ENCODE measurements around the gene SLCO2B1.

The SLCO2B1 gene

DNA sequence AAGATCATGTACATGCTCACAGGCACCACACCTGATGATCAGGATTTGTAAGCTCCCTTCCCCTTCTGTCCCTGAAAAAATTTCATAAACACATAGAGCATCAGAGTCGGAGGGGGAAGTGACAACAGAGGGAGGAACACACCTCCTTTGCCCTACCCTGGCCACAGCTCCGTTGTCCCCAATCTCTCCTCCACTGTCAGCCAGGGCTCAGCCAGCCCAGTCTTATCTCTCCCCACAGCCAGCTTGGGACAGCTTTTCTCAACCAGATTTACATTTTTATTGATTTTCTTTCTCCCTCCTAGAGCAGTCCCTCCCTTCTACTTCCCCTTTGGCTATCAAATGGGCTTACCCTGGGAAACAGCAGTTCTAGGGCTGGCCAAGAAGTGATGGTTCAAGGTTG lies 57.5 kb downstream of the SLCO2B1 start:
- no peaks in the 10 kb centered on the region for H3K36me3 ChIP-seq (ENCODE audit: insufficient read depth, low read length)
- H3K9ac ChIP-seq (ENCODE audit: low read depth, low read length): no peak overlapping the region
- H3K4me3 ChIP-seq (ENCODE audit: low read length): no peak overlapping the region
- H3K27me3 ChIP-seq (ENCODE audit: control insufficient read depth, insufficient read depth, low read length): peaks cover 58% of the 10 kb centered on the region
- no peaks in the 10 kb centered on the region for H3K9me3 ChIP-seq (replicated peaks; ENCODE audit: low read length)
- no peaks in the 10 kb centered on the region for H3K4me1 ChIP-seq (ENCODE audit: control insufficient read depth, insufficient read depth, low read length)
- H3K4me2 ChIP-seq (ENCODE audit: low read length): no peak overlapping the region

DNA sequence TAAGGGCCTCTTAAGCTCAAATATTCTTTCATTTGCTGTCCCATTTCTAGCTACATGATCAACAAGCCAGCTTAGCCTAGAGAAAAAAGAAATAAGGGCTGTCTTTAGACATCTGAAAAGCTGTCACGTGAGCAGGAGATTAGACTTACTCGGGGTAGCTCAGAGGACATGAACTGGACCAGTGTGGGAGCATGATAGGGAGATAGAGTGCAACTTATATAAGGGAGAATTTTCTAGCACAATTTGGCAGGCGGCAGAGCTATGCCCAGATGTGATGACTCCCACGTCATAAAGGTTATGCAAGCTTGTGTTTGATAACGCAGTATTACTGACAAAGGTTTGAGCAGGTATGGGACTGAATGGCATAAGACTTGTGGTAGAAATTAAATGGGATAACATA lies 61.5 kb downstream of the SLCO2B1 start:
- no peaks in the 10 kb centered on the region for H3K9me3 ChIP-seq (replicated peaks; ENCODE audit: low read length)
- H3K4me1 ChIP-seq (ENCODE audit: control insufficient read depth, insufficient read depth, low read length): no peaks in the 10 kb centered on the region
- no peak overlapping the region for H3K9ac ChIP-seq (ENCODE audit: low read depth, low read length)
- no peaks in the 10 kb centered on the region for H3K36me3 ChIP-seq (ENCODE audit: insufficient read depth, low read length)
- H3K27me3 ChIP-seq (ENCODE audit: control insufficient read depth, insufficient read depth, low read length): peaks cover 31% of the 10 kb centered on the region
- H3K4me3 ChIP-seq (ENCODE audit: low read length): no peak overlapping the region
- no peak overlapping the region for H3K4me2 ChIP-seq (ENCODE audit: low read length)

DNA sequence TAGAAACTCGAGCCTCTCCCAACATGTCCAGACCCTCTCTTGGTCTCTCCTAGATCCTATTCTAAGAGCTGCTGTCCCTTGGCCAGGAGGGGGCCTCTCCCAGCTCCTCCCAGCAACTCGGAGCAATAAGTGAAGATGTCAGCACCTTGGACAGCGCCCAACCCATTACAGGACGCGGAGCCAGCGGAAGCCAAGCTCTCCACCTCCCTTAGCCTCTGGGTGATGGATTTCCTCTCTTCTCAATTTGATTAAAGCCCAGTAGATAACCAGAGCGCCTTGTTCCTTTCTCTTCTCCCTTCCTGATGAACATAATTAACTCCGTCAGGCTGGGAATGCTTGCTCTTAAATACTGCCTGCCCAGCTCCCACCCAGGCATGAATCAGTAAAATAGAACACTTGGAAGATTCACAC lies 63.5 kb downstream of the SLCO2B1 start:
- Histone ChIP-seq H3K4me3 (ENCODE audit: low read length) (no peak overlapping the region), H3K27me3 (ENCODE audit: control insufficient read depth, insufficient read depth, low read length) (peaks cover 23% of the 10 kb centered on the region), H3K4me1 (ENCODE audit: control insufficient read depth, insufficient read depth, low read length) (no peaks in the 10 kb centered on the region), H3K9ac (ENCODE audit: low read depth, low read length) (no peak overlapping the region), H3K4me2 (ENCODE audit: low read length) (no peak overlapping the region), H3K36me3 (ENCODE audit: insufficient read depth, low read length) (no peaks in the 10 kb centered on the region), H3K9me3 (replicated peaks; ENCODE audit: low read length) (no peaks in the 10 kb centered on the region)

DNA sequence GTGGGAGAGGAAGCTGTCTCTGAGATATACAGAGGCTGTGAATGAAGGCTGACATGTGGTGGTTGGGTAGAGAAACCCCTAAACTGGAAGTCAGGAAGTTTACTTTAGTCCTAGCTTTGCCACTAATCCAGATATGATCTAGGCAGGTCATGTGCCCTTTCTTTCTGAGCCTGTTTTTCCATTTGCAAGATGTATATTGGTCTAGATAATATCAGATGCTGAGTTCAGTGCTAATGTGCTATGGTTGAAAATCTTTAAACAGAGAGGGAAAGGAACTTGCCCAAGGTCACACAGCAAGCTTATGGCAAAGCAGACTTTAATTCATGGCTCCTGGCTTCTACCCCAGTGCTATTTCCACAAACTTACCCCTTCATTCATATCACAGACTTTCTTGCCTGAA lies 63.9 kb downstream of the SLCO2B1 start:
- Histone ChIP-seq H3K27me3 (ENCODE audit: control insufficient read depth, insufficient read depth, low read length) (peaks cover 26% of the 10 kb centered on the region), H3K9ac (ENCODE audit: low read depth, low read length) (no peak overlapping the region), H3K4me1 (ENCODE audit: control insufficient read depth, insufficient read depth, low read length) (no peaks in the 10 kb centered on the region), H3K9me3 (replicated peaks; ENCODE audit: low read length) (no peaks in the 10 kb centered on the region), H3K4me2 (ENCODE audit: low read length) (no peak overlapping the region), H3K4me3 (ENCODE audit: low read length) (no peak overlapping the region), H3K36me3 (ENCODE audit: insufficient read depth, low read length) (no peaks in the 10 kb centered on the region)

DNA sequence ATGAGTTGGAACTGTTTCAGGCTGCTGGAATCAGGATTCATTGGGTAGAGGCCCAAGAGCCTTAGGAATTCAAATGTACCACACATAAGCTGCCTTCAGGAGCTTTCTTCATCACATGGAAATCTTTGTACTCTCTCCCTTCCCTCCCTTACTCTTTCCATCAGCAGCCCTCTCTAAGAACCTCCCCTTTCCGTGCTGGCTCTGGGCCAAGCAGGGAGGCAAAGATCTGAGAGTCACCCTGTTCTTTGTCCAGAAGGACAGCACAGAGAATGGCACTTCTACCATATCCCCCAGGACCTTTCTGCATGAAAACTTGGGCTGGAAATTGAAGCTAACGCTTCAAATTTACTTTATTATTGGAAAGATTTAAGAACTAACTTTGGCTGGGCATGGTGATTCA lies 69.0 kb downstream of the SLCO2B1 start:
- H3K36me3 ChIP-seq (ENCODE audit: insufficient read depth, low read length): no peaks in the 10 kb centered on the region
- no peaks in the 10 kb centered on the region for H3K9me3 ChIP-seq (replicated peaks; ENCODE audit: low read length)
- no peak overlapping the region for H3K4me2 ChIP-seq (ENCODE audit: low read length)
- H3K9ac ChIP-seq (ENCODE audit: low read depth, low read length): no peak overlapping the region
- H3K27me3 ChIP-seq (ENCODE audit: control insufficient read depth, insufficient read depth, low read length): peaks cover 33% of the 10 kb centered on the region
- no peaks in the 10 kb centered on the region for H3K4me1 ChIP-seq (ENCODE audit: control insufficient read depth, insufficient read depth, low read length)
- H3K4me3 ChIP-seq (ENCODE audit: low read length): no peak overlapping the region

DNA sequence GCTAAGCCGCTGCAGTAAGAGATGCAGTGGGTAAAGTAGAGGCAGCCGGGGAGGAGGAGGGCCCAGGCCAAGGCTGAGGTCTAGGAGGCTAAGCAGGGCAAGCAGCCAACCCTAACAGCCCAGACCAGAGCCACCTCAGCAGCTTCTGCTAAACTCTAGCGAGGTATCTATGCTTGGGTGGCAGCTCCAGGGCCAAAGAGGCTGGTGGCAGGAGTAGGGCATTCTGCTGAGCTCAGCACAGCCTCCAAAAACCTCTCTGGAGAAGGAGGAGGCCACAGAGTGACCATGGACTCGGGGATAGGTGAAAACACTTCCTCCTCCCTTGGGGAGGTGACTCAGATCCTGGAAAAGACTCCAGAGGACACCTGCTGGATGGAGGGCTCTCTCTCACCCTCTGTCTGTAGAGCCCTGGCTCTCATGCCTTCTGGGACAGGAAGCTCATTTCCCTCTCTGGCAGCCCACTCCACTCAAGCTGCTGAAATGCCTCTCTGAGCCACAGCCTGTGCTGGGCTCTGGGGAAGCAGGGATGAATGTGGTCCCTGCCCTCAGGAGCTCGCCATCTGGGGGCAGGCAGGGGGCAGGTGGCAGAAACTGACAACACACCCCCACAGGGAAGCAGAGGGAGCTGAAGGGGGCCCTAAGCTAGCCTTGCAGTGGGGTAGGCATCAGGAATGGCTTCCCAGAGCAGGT lies 73.2 kb downstream of the SLCO2B1 start:
- H3K4me1 ChIP-seq (ENCODE audit: control insufficient read depth, insufficient read depth, low read length): no peaks in the 10 kb centered on the region
- H3K27me3 ChIP-seq (ENCODE audit: control insufficient read depth, insufficient read depth, low read length): peaks cover 40% of the 10 kb centered on the region
- H3K4me2 ChIP-seq (ENCODE audit: low read length): no peak overlapping the region
- no peaks in the 10 kb centered on the region for H3K9me3 ChIP-seq (replicated peaks; ENCODE audit: low read length)
- no peaks in the 10 kb centered on the region for H3K36me3 ChIP-seq (ENCODE audit: insufficient read depth, low read length)
- H3K9ac ChIP-seq (ENCODE audit: low read depth, low read length): no peak overlapping the region
- no peak overlapping the region for H3K4me3 ChIP-seq (ENCODE audit: low read length)

DNA sequence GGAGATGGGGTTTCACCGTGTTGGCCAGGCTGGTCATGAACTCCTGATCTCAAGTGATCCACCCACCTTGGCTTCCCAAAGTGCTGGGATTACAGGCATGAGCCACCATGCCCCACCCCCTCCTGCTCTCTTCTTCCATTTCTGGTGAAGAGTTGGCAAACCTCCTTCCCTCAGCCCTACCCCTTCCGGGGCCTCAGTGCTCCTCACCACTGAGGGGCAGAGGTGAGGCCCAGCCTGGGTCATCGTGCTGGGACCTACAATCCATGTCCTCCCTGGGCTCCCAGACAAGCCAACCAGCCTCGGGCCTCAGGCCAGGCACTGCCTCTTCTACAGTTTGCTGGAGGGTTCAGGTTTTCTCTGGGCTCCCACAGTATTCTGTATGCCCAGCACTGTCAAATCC lies 74.9 kb downstream of the SLCO2B1 start:
- Histone ChIP-seq H3K4me1 (ENCODE audit: control insufficient read depth, insufficient read depth, low read length) (no peaks in the 10 kb centered on the region), H3K4me2 (ENCODE audit: low read length) (no peak overlapping the region), H3K27me3 (ENCODE audit: control insufficient read depth, insufficient read depth, low read length) (peaks cover 40% of the 10 kb centered on the region), H3K9me3 (replicated peaks; ENCODE audit: low read length) (no peaks in the 10 kb centered on the region), H3K36me3 (ENCODE audit: insufficient read depth, low read length) (no peaks in the 10 kb centered on the region), H3K9ac (ENCODE audit: low read depth, low read length) (no peak overlapping the region), H3K4me3 (ENCODE audit: low read length) (no peak overlapping the region)

DNA sequence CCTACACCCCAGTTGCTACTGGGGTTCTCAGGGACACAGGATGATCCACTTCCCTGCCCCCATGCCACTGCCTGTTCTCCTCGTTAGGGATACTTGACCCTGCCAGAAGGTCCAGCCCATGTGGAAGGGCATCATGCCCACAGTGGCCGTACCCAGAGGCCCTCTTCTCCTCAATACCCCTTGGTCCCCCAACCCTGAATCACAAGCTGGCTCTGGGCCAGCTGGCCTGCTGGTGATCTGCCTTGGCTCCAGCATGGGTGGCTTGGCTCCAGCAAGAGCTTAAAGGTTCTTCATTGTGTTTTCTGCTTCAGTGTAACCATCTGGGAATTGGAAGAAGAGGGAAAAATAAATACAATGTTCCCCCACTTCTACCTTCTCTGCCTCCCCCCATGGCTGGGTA lies 78.6 kb downstream of the SLCO2B1 start:
- Histone ChIP-seq H3K4me3 (ENCODE audit: low read length) (no peak overlapping the region), H3K36me3 (ENCODE audit: insufficient read depth, low read length) (no peaks in the 10 kb centered on the region), H3K27me3 (ENCODE audit: control insufficient read depth, insufficient read depth, low read length) (peaks cover 25% of the 10 kb centered on the region), H3K4me2 (ENCODE audit: low read length) (no peak overlapping the region), H3K9ac (ENCODE audit: low read depth, low read length) (no peak overlapping the region), H3K9me3 (replicated peaks; ENCODE audit: low read length) (no peaks in the 10 kb centered on the region), H3K4me1 (ENCODE audit: control insufficient read depth, insufficient read depth, low read length) (no peaks in the 10 kb centered on the region)

DNA sequence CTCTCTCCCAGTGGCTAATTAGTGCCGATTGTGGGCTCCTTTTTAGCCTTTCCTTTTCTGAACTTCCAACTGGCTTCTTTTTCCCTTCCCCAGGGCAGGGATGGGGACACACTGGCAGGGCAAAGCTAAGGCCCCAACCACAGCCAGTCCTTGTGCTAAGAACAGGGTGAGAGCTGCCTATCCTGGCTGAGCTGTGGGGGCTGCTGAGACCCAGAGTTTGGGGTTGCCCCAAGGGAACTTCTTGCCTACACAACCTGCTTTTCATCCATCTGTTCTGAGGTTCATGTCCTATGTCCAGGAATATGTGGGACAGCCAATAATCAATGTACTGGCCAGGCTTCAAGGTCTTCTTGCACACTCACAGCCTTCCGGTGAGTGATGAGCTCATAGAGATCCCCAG lies 79.7 kb downstream of the SLCO2B1 start:
- H3K36me3 ChIP-seq (ENCODE audit: insufficient read depth, low read length): no peaks in the 10 kb centered on the region
- no peaks in the 10 kb centered on the region for H3K4me1 ChIP-seq (ENCODE audit: control insufficient read depth, insufficient read depth, low read length)
- H3K4me2 ChIP-seq (ENCODE audit: low read length): no peak overlapping the region
- no peak overlapping the region for H3K9ac ChIP-seq (ENCODE audit: low read depth, low read length)
- H3K4me3 ChIP-seq (ENCODE audit: low read length): no peak overlapping the region
- peaks cover 22% of the 10 kb centered on the region for H3K27me3 ChIP-seq (ENCODE audit: control insufficient read depth, insufficient read depth, low read length)
- no peaks in the 10 kb centered on the region for H3K9me3 ChIP-seq (replicated peaks; ENCODE audit: low read length)

DNA sequence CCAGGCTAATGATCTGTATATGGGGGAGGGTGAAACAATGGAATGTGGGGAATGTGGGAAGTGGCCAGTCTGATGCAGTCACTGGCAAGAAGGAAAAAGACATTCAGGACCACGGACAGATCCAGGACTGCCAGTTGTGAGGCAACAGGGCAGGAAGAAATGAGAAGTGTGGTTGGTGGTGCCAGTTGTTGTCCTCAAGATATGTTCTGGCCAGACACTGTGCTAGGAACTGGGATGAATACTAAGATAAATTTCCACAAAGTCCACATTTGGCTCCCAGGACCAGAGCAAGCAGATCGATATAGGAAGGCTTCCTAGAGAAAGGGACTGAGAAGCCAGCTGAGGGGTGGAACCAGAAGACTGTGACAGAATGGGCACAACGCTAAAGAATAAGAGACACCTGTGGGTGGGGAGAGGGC lies 82.9 kb downstream of the SLCO2B1 start:
- no peak overlapping the region for H3K9ac ChIP-seq (ENCODE audit: low read depth, low read length)
- no peaks in the 10 kb centered on the region for H3K4me1 ChIP-seq (ENCODE audit: control insufficient read depth, insufficient read depth, low read length)
- no peaks in the 10 kb centered on the region for H3K9me3 ChIP-seq (replicated peaks; ENCODE audit: low read length)
- H3K4me3 ChIP-seq (ENCODE audit: low read length): no peak overlapping the region
- H3K36me3 ChIP-seq (ENCODE audit: insufficient read depth, low read length): no peaks in the 10 kb centered on the region
- H3K27me3 ChIP-seq (ENCODE audit: control insufficient read depth, insufficient read depth, low read length): peaks cover 37% of the 10 kb centered on the region
- no peak overlapping the region for H3K4me2 ChIP-seq (ENCODE audit: low read length)

DNA sequence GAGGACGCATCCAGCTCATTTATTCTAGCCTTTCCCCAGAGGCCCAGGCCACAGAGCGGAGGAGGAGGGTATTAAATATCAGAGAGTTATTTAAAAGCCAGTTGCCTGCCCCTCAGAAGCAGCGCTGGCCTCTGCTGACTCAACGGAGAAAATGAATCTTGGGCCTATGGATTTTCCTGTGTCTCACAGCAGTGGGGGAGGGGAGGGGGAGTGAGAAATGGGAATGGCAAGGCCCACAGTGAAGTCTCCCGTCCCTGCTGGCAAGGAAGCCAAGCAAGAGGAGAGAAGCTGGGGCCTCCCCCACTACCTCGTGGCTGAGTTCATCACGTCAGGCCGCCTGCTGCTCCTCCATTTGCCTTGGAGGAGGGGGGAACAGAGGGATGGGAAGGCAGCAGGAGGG lies 85.2 kb downstream of the SLCO2B1 start:
- Histone ChIP-seq H3K4me1 (ENCODE audit: control insufficient read depth, insufficient read depth, low read length) (peaks cover under 1% of the 10 kb centered on the region), H3K9ac (ENCODE audit: low read depth, low read length) (no peak overlapping the region), H3K27me3 (ENCODE audit: control insufficient read depth, insufficient read depth, low read length) (peaks cover 53% of the 10 kb centered on the region), H3K9me3 (replicated peaks; ENCODE audit: low read length) (no peaks in the 10 kb centered on the region), H3K4me3 (ENCODE audit: low read length) (no peak overlapping the region), H3K4me2 (ENCODE audit: low read length) (no peak overlapping the region), H3K36me3 (ENCODE audit: insufficient read depth, low read length) (no peaks in the 10 kb centered on the region)

DNA sequence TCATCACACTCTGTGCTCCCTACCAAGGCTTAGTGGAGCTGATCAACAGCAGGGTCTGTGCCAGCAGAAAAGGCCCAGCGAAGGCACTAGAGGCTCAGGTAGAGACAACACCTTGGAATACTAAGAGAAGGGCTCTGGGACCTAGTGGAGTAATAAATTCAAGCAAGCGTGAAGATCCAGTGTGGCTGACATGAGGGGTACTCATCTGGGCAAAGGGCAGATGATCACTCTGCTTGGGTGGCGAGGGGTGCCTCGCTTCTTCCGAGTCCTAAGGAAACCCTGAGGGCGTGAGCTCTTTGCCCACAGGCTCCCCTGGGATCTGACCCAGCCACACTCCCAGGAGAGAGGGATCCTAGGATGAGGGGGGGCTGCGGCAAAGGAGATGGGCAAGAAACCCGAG lies 86.1 kb downstream of the SLCO2B1 start:
- Histone ChIP-seq H3K36me3 (ENCODE audit: insufficient read depth, low read length) (no peaks in the 10 kb centered on the region), H3K9ac (ENCODE audit: low read depth, low read length) (no peak overlapping the region), H3K9me3 (replicated peaks; ENCODE audit: low read length) (no peaks in the 10 kb centered on the region), H3K4me1 (ENCODE audit: control insufficient read depth, insufficient read depth, low read length) (peaks cover 8% of the 10 kb centered on the region), H3K27me3 (ENCODE audit: control insufficient read depth, insufficient read depth, low read length) (peaks cover 59% of the 10 kb centered on the region), H3K4me3 (ENCODE audit: low read length) (no peak overlapping the region), H3K4me2 (ENCODE audit: low read length) (no peak overlapping the region)

Data from skeletal muscle satellite cell (primary cell).